ENCODE results near the gene CEBPE.
A peak's percentile ranks its signal among the peaks of the same experiment; 100 is the strongest.

The CEBPE gene

GRCh38 chr14:23076785-23077408 is 42.2 kb downstream of the CEBPE start:
- no peak for DNase-seq (ENCODE audit: low read depth in 2 of 2)

- no peak for DNase-seq (ENCODE audit: low read depth in 2 of 2)
Observed at GRCh38 chr14:23074906-23075305, 44.1 kb downstream of the CEBPE start.

- DNase-seq (ENCODE audit: low read depth in 2 of 2): no peak
Observed at GRCh38 chr14:23071921-23072539, 47.0 kb downstream of the CEBPE start.

GRCh38 chr14:23071244-23071920 is 47.7 kb downstream of the CEBPE start:
- DNase-seq (ENCODE audit: low read depth in 2 of 2): peak in 1 of 2 donors; percentile 58

GRCh38 chr14:23070262-23071129 is 48.6 kb downstream of the CEBPE start:
- no peak for DNase-seq (ENCODE audit: low read depth in 2 of 2)

- DNase-seq (ENCODE audit: low read depth in 2 of 2): no peak
Observed at GRCh38 chr14:23069413-23069806, 49.6 kb downstream of the CEBPE start.

GRCh38 chr14:23068789-23069412 is 50.2 kb downstream of the CEBPE start:
- DNase-seq (ENCODE audit: low read depth in 2 of 2): peak; percentile 43 to 46

- no peak for DNase-seq (ENCODE audit: low read depth in 2 of 2)
Observed at GRCh38 chr14:23067847-23068788, 50.9 kb downstream of the CEBPE start.
